GM12875 (cell line): Measurements from ENCODE around the gene UBQLN3.

ENCODE experiments used
- H3K4me3 ChIP-seq: one replicate; pipeline ENCODE4 v1.5.1; 2011; ENCODE audit warnings: low read depth, low read length, control low read depth
- CTCF ChIP-seq: IDR thresholded peaks from 2 replicates; pipeline ENCODE4 v1.5.1; 2011; ENCODE audit warnings: low read depth, mild to moderate bottlenecking, control low read depth, inconsistent platforms, low read length, moderate library complexity, borderline replicate concordance; ENCODE audit not compliant: insufficient read depth

The UBQLN3 gene

GRCh38 chr11:5546457-5546856, 36.7 kb upstream of the UBQLN3 start:
- no peak for TF ChIP-seq CTCF
- H3K4me3 ChIP-seq = no peak overlapping the region

GRCh38 chr11:5541427-5541826, 31.7 kb upstream of the UBQLN3 start:
- H3K4me3 ChIP-seq = no peak overlapping the region
- no peak for TF ChIP-seq CTCF

DNA sequence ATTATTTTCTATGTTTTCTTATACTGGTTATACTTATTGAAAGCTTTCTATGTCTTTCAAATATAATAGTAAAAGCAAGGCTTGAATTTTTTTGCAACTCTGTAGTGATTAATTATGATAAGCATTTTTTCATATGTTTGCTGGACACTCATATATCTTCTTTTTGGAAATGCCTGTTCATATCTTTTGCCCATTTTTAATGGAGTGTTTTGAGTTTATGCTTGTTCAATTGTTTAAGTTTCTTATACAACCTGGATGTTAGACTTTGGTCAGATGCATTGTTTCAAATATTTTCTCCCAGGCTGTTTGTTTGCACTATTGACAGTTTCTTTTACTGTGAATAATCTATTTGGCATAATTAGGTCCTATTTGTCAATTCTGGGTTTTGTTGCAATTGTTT, 26.7 kb upstream of the UBQLN3 start:
- H3K4me3 ChIP-seq = no peak overlapping the region
- no peak for TF ChIP-seq CTCF

GRCh38 chr11:5534046-5534445, 24.3 kb upstream of the UBQLN3 start:
- no peak for TF ChIP-seq CTCF
- no peak overlapping the region for H3K4me3 ChIP-seq

GRCh38 chr11:5531053-5531831, 21.5 kb upstream of the UBQLN3 start:
- no peak for TF ChIP-seq CTCF
- H3K4me3 ChIP-seq = no peak overlapping the region

- no peak overlapping the region for H3K4me3 ChIP-seq
- TF ChIP-seq CTCF = no peak
Measured at GRCh38 chr11:5528495-5528894, 18.7 kb upstream of the UBQLN3 start.

DNA sequence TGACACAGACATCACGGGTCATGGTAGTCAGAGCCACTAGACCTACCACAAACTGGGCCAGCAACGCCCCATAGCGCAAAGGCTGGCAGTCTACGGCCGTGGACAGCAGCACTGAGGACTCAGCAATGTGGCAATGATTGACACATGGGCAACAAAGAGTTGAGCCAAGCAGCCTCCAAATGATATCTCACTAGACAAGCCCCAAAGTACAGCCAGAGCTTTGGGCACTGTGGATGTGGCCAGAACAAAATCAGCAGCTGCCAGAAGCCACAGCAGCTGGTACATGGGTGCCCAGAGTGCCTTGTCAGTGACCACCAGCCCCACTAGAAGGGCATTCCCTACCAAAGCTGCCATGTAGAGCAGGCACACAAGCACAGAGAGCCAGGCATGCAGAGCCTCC, 18.0 kb upstream of the UBQLN3 start:
- no peak for TF ChIP-seq CTCF
- H3K4me3 ChIP-seq = no peak overlapping the region
